GM11168 (cell line): ENCODE results near the gene C4orf50.
"Not testable (repeated sequence)": the region's sequence is repeated elsewhere in the genome, so short reads cannot be mapped to it uniquely, and the experiment has no call there.

Experiments used
- in situ Hi-C: fragments of 300-500 bp; cut with MboI; formaldehyde crosslinking; loops from one replicate; pipeline ENCODE4 v1.12.0; 2022; ENCODE audit warnings: low sequenced_read_pairs; ENCODE audit not compliant: unreplicated experiment

C4orf50 gene

GRCh38 chr4:6019316-6020263 lies 1.4 kb upstream of the C4orf50 start:
- in situ Hi-C loops: no loop called here

- in situ Hi-C loops: no loop called here
Measured at GRCh38 chr4:6017800-6018199, 431 bp downstream of the C4orf50 start.

GRCh38 chr4:6017030-6017429 lies 1.2 kb downstream of the C4orf50 start:
- in situ Hi-C loops: no loop called here

GRCh38 chr4:6013564-6013963 lies 4.7 kb downstream of the C4orf50 start:
- in situ Hi-C loops: no loop called here

GRCh38 chr4:6012200-6012599 lies 6.0 kb downstream of the C4orf50 start:
- in situ Hi-C loops: no loop called here

GRCh38 chr4:6011686-6012085 lies 6.5 kb downstream of the C4orf50 start:
- in situ Hi-C loops: no loop called here

- in situ Hi-C loops: no loop called here
Measured at GRCh38 chr4:6011271-6011671, 7.0 kb downstream of the C4orf50 start.

GRCh38 chr4:6010789-6011188 lies 7.4 kb downstream of the C4orf50 start:
- in situ Hi-C loops: no loop called here

- in situ Hi-C loops: no loop called here
Measured at GRCh38 chr4:6009452-6009851, 8.8 kb downstream of the C4orf50 start.

- in situ Hi-C loops: no loop called here
Measured at GRCh38 chr4:6008766-6009385, 9.4 kb downstream of the C4orf50 start.

GRCh38 chr4:6008092-6008551 lies 10.1 kb downstream of the C4orf50 start:
- in situ Hi-C loops: no loop called here

- in situ Hi-C loops: no loop called here
Measured at GRCh38 chr4:6005175-6005574, 13.1 kb downstream of the C4orf50 start.

- in situ Hi-C loops: not testable (repeated sequence)
Measured at GRCh38 chr4:6003485-6003884, 14.7 kb downstream of the C4orf50 start.

GRCh38 chr4:6002926-6003325 lies 15.3 kb downstream of the C4orf50 start:
- in situ Hi-C loops: no loop called here

GRCh38 chr4:6002492-6002833 lies 15.8 kb downstream of the C4orf50 start:
- in situ Hi-C loops: no loop called here

- in situ Hi-C loops: no loop called here
Measured at GRCh38 chr4:6001680-6002491, 16.3 kb downstream of the C4orf50 start.

- in situ Hi-C loops: no loop called here
Measured at GRCh38 chr4:5999830-6000365, 18.3 kb downstream of the C4orf50 start.

- in situ Hi-C loops: no loop called here
Measured at GRCh38 chr4:5999356-5999755, 18.9 kb downstream of the C4orf50 start.

GRCh38 chr4:5998333-5998936 lies 19.8 kb downstream of the C4orf50 start:
- in situ Hi-C loops: no loop called here

GRCh38 chr4:5996641-5997040 lies 21.6 kb downstream of the C4orf50 start:
- in situ Hi-C loops: no loop called here
